C1 segment of cervical spinal cord (tissue), 14 donors: ENCODE data around the gene PTPN13.

Experiments
- DNase-seq, 14 donors: peaks; one replicate each; lab custom pipeline; 2025; lab: John Stamatoyannopoulos, UW

Gene PTPN13

GRCh38 chr4:86816501-86817273 lies 222.6 kb downstream of the PTPN13 start:
- DNase-seq = peak in 2 of 14 donors; percentile 1

GRCh38 chr4:86818211-86818610 lies 224.1 kb downstream of the PTPN13 start:
- no peak for DNase-seq

- DNase-seq = no peak
Measured at GRCh38 chr4:86818841-86819240, 224.7 kb downstream of the PTPN13 start.

GRCh38 chr4:86819561-86819960 lies 225.4 kb downstream of the PTPN13 start:
- DNase-seq = no peak

GRCh38 chr4:86821151-86821550 lies 227.0 kb downstream of the PTPN13 start:
- no peak for DNase-seq

GRCh38 chr4:86822136-86822535 lies 228.0 kb downstream of the PTPN13 start:
- no peak for DNase-seq

- no peak for DNase-seq
Measured at GRCh38 chr4:86825511-86825910, 231.4 kb downstream of the PTPN13 start.

GRCh38 chr4:86831262-86832130 lies 237.4 kb downstream of the PTPN13 start:
- DNase-seq = no peak

GRCh38 chr4:86833615-86834014 lies 239.5 kb downstream of the PTPN13 start:
- DNase-seq = no peak

- no peak for DNase-seq
Measured at GRCh38 chr4:86834901-86835300, 240.8 kb downstream of the PTPN13 start.

GRCh38 chr4:86835677-86836076 lies 241.6 kb downstream of the PTPN13 start:
- no peak for DNase-seq

GRCh38 chr4:86837691-86838503 lies 243.8 kb downstream of the PTPN13 start:
- DNase-seq = no peak

GRCh38 chr4:86840858-86841257 lies 246.7 kb downstream of the PTPN13 start:
- no peak for DNase-seq

- DNase-seq = no peak
Measured at GRCh38 chr4:86841309-86841708, 247.2 kb downstream of the PTPN13 start.

GRCh38 chr4:86845593-86845992 lies 251.5 kb downstream of the PTPN13 start:
- DNase-seq = no peak

GRCh38 chr4:86846921-86847320 lies 252.8 kb downstream of the PTPN13 start:
- no peak for DNase-seq

GRCh38 chr4:86847571-86847970 lies 253.5 kb downstream of the PTPN13 start:
- no peak for DNase-seq

- DNase-seq = no peak
Measured at GRCh38 chr4:86848136-86848535, 254.0 kb downstream of the PTPN13 start.

GRCh38 chr4:86848732-86849619 lies 254.9 kb downstream of the PTPN13 start, which contains the start of gene SLC10A6:
Gene SLC10A6, minus strand, starts transcription at chr4:86849384. Its CDS starts 269 bp downstream, at chr4:86849115.
- DNase-seq = peak in 2 of 14 donors; percentile 1 to 19

- DNase-seq = no peak
Measured at GRCh38 chr4:86853209-86853608, 259.1 kb downstream of the PTPN13 start.

- DNase-seq = no peak
Measured at GRCh38 chr4:86855572-86855971, 261.5 kb downstream of the PTPN13 start.
